HEK293 (cell line): Measurements from ENCODE around the gene S100A10.

ENCODE experiments used
- EGR2 ChIP-seq: fragments of 450-650 bp; formaldehyde crosslinking; IDR thresholded peaks from 2 replicates; pipeline ENCODE4 v1.5.1; 2016; ENCODE audit warnings: low read depth, missing biosample characterization, missing genetic modification characterization
- KLF9 ChIP-seq: fragments of 450-650 bp; formaldehyde crosslinking; IDR thresholded peaks from 2 replicates; pipeline ENCODE4 v1.5.1; 2016; ENCODE audit warnings: missing biosample characterization, missing genetic modification characterization, low read depth
- PRDM4 ChIP-seq: fragments of 450-650 bp; formaldehyde crosslinking; IDR thresholded peaks from 2 replicates; pipeline ENCODE4 v1.5.1; 2017; ENCODE audit warnings: missing biosample characterization, missing genetic modification characterization
- RBAK ChIP-seq: fragments of 450-650 bp; formaldehyde crosslinking; IDR thresholded peaks from 2 replicates; pipeline ENCODE4 v1.5.1; 2016; ENCODE audit warnings: missing biosample characterization, missing genetic modification characterization
- REPIN1 ChIP-seq: fragments of 450-650 bp; formaldehyde crosslinking; IDR thresholded peaks from 2 replicates; pipeline ENCODE4 v1.5.1; 2017; ENCODE audit warnings: missing biosample characterization, missing genetic modification characterization, low read depth
- REST ChIP-seq: fragments of 450-650 bp; formaldehyde crosslinking; IDR thresholded peaks from 2 replicates; pipeline ENCODE4 v1.5.1; 2016; ENCODE audit warnings: missing biosample characterization, missing genetic modification characterization
- ZBTB7A ChIP-seq: fragments of 450-650 bp; formaldehyde crosslinking; IDR thresholded peaks from 2 replicates; pipeline ENCODE4 v1.5.1; 2016; ENCODE audit warnings: low read depth, missing biosample characterization, missing genetic modification characterization
- ZBTB8A ChIP-seq: fragments of 450-650 bp; formaldehyde crosslinking; IDR thresholded peaks from 2 replicates; pipeline ENCODE4 v1.5.1; 2016; ENCODE audit warnings: missing biosample characterization, missing genetic modification characterization
- ZFHX2 ChIP-seq: fragments of 450-650 bp; formaldehyde crosslinking; conservative IDR thresholded peaks from 2 replicates; pipeline ENCODE4 v1.5.1; 2016; ENCODE audit warnings: missing biosample characterization, missing genetic modification characterization
- ZNF449 ChIP-seq: fragments of 450-650 bp; formaldehyde crosslinking; IDR thresholded peaks from 2 replicates; pipeline ENCODE4 v1.5.1; 2017; ENCODE audit warnings: missing biosample characterization, mild to moderate bottlenecking, missing genetic modification characterization, moderate library complexity
- ZNF510 ChIP-seq: fragments of 450-650 bp; formaldehyde crosslinking; IDR thresholded peaks from 2 replicates; pipeline ENCODE4 v1.5.1; 2018; ENCODE audit warnings: mild to moderate bottlenecking, missing genetic modification characterization, missing biosample characterization; ENCODE audit not compliant: insufficient replicate concordance
- ZNF514 ChIP-seq: fragments of 450-650 bp; formaldehyde crosslinking; IDR thresholded peaks from 2 replicates; pipeline ENCODE4 v1.5.1; 2016; ENCODE audit warnings: missing biosample characterization, missing genetic modification characterization
- TF ChIP-seq, protein P1 (sequence below): fragments of 450-650 bp; formaldehyde crosslinking; IDR thresholded peaks from 2 replicates; pipeline ENCODE4 v1.5.1; 2017; ENCODE audit warnings: missing biosample characterization, missing genetic modification characterization
- TF ChIP-seq, protein P2 (sequence below): sonication (generic); formaldehyde crosslinking; IDR thresholded peaks from 2 replicates; pipeline ENCODE4 v1.8.1; 2022; ENCODE audit warnings: mild to moderate bottlenecking, moderate library complexity, missing genetic modification reagents
- TF ChIP-seq, protein P3 (sequence below): fragments of 450-650 bp; formaldehyde crosslinking; IDR thresholded peaks from 2 replicates; pipeline ENCODE4 v1.5.1; 2016; ENCODE audit warnings: missing biosample characterization, missing genetic modification characterization
- TF ChIP-seq, protein P4 (sequence below): fragments of 450-650 bp; formaldehyde crosslinking; IDR thresholded peaks from 2 replicates; pipeline ENCODE4 v1.5.1; 2016; ENCODE audit warnings: missing biosample characterization, missing genetic modification characterization

Gene S100A10

DNA sequence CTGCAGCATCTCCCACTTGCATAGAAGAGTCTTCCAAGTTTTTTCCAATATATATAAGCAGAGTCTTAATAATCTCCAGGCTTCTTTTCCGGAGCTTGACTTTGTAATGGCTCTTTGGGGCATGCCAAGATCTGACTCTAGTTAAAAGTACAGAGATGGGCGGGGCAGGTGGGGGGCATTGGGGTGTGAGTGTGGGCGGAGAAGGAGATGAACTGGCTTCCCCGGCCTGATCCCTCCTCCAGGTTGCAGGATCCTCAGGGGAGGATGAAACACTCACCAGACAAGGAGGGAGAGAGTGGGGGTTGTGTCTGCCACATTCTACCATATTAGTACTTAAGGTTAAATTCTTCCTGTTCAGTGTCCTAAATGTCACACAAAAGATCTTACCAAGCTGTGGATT is 23.0 kb downstream of the S100A10 start (continued):
- TF ChIP-seq ZBTB7A (tag by site-specific recombination): no peak
- peak; percentile 75 for TF ChIP-seq EGR2 (tag by site-specific recombination)
- no peak for TF ChIP-seq REPIN1 (tag by site-specific recombination)
- TF ChIP-seq, protein P1, sequence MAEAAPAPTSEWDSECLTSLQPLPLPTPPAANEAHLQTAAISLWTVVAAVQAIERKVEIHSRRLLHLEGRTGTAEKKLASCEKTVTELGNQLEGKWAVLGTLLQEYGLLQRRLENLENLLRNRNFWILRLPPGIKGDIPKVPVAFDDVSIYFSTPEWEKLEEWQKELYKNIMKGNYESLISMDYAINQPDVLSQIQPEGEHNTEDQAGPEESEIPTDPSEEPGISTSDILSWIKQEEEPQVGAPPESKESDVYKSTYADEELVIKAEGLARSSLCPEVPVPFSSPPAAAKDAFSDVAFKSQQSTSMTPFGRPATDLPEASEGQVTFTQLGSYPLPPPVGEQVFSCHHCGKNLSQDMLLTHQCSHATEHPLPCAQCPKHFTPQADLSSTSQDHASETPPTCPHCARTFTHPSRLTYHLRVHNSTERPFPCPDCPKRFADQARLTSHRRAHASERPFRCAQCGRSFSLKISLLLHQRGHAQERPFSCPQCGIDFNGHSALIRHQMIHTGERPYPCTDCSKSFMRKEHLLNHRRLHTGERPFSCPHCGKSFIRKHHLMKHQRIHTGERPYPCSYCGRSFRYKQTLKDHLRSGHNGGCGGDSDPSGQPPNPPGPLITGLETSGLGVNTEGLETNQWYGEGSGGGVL: peak; percentile 52
- TF ChIP-seq, protein P2, sequence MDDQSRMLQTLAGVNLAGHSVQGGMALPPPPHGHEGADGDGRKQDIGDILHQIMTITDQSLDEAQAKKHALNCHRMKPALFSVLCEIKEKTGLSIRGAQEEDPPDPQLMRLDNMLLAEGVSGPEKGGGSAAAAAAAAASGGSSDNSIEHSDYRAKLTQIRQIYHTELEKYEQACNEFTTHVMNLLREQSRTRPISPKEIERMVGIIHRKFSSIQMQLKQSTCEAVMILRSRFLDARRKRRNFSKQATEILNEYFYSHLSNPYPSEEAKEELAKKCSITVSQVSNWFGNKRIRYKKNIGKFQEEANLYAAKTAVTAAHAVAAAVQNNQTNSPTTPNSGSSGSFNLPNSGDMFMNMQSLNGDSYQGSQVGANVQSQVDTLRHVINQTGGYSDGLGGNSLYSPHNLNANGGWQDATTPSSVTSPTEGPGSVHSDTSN (CRISPR knock-in tag): no peak
- TF ChIP-seq REST (tag by site-specific recombination): no peak
- peak; percentile 75 for TF ChIP-seq ZFHX2 (tag by site-specific recombination)
- TF ChIP-seq ZNF449 (tag by site-specific recombination): no peak
- no peak for TF ChIP-seq ZBTB8A
- no peak for TF ChIP-seq ZNF514 (tag by site-specific recombination)
- TF ChIP-seq ZNF510: no peak
- no peak for TF ChIP-seq RBAK (tag by site-specific recombination)
- peak; percentile 61 for TF ChIP-seq KLF9
- TF ChIP-seq, protein P3, sequence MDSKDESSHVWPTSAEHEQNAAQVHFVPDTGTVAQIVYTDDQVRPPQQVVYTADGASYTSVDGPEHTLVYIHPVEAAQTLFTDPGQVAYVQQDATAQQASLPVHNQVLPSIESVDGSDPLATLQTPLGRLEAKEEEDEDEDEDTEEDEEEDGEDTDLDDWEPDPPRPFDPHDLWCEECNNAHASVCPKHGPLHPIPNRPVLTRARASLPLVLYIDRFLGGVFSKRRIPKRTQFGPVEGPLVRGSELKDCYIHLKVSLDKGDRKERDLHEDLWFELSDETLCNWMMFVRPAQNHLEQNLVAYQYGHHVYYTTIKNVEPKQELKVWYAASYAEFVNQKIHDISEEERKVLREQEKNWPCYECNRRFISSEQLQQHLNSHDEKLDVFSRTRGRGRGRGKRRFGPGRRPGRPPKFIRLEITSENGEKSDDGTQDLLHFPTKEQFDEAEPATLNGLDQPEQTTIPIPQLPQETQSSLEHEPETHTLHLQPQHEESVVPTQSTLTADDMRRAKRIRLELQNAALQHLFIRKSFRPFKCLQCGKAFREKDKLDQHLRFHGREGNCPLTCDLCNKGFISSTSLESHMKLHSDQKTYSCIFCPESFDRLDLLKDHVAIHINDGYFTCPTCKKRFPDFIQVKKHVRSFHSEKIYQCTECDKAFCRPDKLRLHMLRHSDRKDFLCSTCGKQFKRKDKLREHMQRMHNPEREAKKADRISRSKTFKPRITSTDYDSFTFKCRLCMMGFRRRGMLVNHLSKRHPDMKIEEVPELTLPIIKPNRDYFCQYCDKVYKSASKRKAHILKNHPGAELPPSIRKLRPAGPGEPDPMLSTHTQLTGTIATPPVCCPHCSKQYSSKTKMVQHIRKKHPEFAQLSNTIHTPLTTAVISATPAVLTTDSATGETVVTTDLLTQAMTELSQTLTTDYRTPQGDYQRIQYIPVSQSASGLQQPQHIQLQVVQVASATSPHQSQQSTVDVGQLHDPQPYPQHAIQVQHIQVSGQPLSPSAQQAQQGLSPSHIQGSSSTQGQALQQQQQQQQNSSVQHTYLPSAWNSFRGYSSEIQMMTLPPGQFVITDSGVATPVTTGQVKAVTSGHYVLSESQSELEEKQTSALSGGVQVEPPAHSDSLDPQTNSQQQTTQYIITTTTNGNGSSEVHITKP (tag by site-specific recombination): no peak
- TF ChIP-seq PRDM4 (tag by site-specific recombination): no peak
- TF ChIP-seq, protein P4, sequence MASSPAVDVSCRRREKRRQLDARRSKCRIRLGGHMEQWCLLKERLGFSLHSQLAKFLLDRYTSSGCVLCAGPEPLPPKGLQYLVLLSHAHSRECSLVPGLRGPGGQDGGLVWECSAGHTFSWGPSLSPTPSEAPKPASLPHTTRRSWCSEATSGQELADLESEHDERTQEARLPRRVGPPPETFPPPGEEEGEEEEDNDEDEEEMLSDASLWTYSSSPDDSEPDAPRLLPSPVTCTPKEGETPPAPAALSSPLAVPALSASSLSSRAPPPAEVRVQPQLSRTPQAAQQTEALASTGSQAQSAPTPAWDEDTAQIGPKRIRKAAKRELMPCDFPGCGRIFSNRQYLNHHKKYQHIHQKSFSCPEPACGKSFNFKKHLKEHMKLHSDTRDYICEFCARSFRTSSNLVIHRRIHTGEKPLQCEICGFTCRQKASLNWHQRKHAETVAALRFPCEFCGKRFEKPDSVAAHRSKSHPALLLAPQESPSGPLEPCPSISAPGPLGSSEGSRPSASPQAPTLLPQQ (tag by site-specific recombination): no peak
